Measurements from ENCODE around the gene OR51A4.
"Not testable (repeated sequence)": the region's sequence is repeated elsewhere in the genome, so short reads cannot be mapped to it uniquely, and the experiment has no call there.

The OR51A4 gene

GRCh38 chr11:4947505-4947904 is at the start of gene OR51A4:
Gene OR51A4, minus strand, starts transcription at chr11:4947605. Its CDS starts 505 bp downstream, at chr11:4947100.
- DNase-seq, result no peak

GRCh38 chr11:4994551-4994950 is 47.1 kb upstream of the OR51A4 start, which contains the start of gene OR51L1:
Gene OR51L1, plus strand, starts transcription at chr11:4994851. Its CDS starts 4,132 bp downstream, at chr11:4998983.
- DNase-seq, result no peak

- no peak for DNase-seq
Observed at GRCh38 chr11:4991060-4991459, 43.7 kb upstream of the OR51A4 start.

- no peak for DNase-seq
Observed at GRCh38 chr11:4983841-4984240, 36.4 kb upstream of the OR51A4 start.

- no peak for DNase-seq
Observed at GRCh38 chr11:4982678-4983077, 35.3 kb upstream of the OR51A4 start.

GRCh38 chr11:4979036-4979435 is 31.6 kb upstream of the OR51A4 start:
- no peak for DNase-seq

GRCh38 chr11:4975436-4975835 is 28.0 kb upstream of the OR51A4 start:
- DNase-seq, result no peak

GRCh38 chr11:4962816-4963215 is 15.4 kb upstream of the OR51A4 start:
- DNase-seq, result no peak

GRCh38 chr11:4960877-4961276 is 13.5 kb upstream of the OR51A4 start:
- DNase-seq, result no peak

- no peak for DNase-seq
Observed at GRCh38 chr11:4957396-4957795, 10.0 kb upstream of the OR51A4 start.

- DNase-seq, result not testable (repeated sequence)
Observed at GRCh38 chr11:4955613-4956012, 8.2 kb upstream of the OR51A4 start, which contains the start of gene OR51A2. Gene OR51A2, minus strand, starts transcription at chr11:4955713. Its CDS starts 0 bp downstream, at chr11:4955713.

GRCh38 chr11:4936745-4937144 is 10.7 kb downstream of the OR51A4 start:
- DNase-seq, result no peak

GRCh38 chr11:4932751-4933150 is 14.7 kb downstream of the OR51A4 start:
- DNase-seq, result no peak

- DNase-seq, result no peak
Observed at GRCh38 chr11:4926608-4927007, 20.8 kb downstream of the OR51A4 start.

GRCh38 chr11:4924239-4924638 is 23.2 kb downstream of the OR51A4 start, which contains the start of gene OR51G1:
Gene OR51G1, minus strand, starts transcription at chr11:4924339. Its CDS starts 0 bp downstream, at chr11:4924339.
- DNase-seq, result no peak

GRCh38 chr11:4922304-4922703 is 25.1 kb downstream of the OR51A4 start:
- no peak for DNase-seq

- no peak for DNase-seq
Observed at GRCh38 chr11:4921796-4922195, 25.6 kb downstream of the OR51A4 start.

GRCh38 chr11:4919250-4919649 is 28.2 kb downstream of the OR51A4 start, which contains the start of gene OR51G2:
Gene OR51G2, minus strand, starts transcription at chr11:4919350. Its CDS starts 3,687 bp downstream, at chr11:4915663.
- no peak for DNase-seq

GRCh38 chr11:4916581-4916980 is 30.8 kb downstream of the OR51A4 start:
- DNase-seq, result no peak

- DNase-seq, result no peak
Observed at GRCh38 chr11:4903484-4903883, 43.9 kb downstream of the OR51A4 start, which contains the start of gene OR51A7. Gene OR51A7, plus strand, starts transcription at chr11:4903783. Its CDS starts 3,587 bp downstream, at chr11:4907370.

Measured in NCI-H2107 (cell line).